ENCODE data around the gene ELF5. TPM values are rescaled to one million over a fixed set of nuclear protein-coding genes. Genes with fewer than 3 reads are reported as not detected.

ELF5 gene
- total RNA-seq, 1 donor from 2014 or later, result 2.1 TPM

DNA sequence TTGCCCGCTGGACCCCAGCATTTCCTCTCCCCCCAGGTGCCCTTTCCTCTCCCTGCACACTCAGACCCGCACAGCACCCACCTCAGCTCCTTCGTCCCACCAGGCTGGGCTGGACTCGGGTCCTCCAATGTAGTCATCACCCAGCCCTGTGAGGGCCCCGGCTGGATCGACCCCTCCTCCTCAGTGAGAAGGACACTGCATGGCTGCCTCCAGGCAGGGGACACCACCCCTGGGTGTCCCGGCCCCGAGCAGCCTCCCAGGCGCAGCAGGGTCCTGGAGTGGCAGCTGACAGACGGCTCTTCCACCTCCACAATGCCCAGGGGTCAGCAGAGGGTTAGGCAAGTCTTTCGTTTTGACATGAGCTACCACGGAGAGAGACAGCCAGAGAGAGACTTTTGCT, 11.1 kb upstream of the ELF5 start:
- no peak overlapping the region for H3K4me3 Mint-ChIP-seq (ENCODE audit: low read depth)
- H3K4me1 Mint-ChIP-seq (ENCODE audit: low read depth), result peaks cover 9% of the 10 kb centered on the region
- no peaks in the 10 kb centered on the region for H3K9me3 Mint-ChIP-seq (ENCODE audit: low read depth)
- no peak overlapping the region for H3K27ac Mint-ChIP-seq
- H3K36me3 Mint-ChIP-seq (ENCODE audit: insufficient read depth), result no peaks in the 10 kb centered on the region
- no peaks in the 10 kb centered on the region for H3K27me3 Mint-ChIP-seq
- TF ChIP-seq, protein P1, sequence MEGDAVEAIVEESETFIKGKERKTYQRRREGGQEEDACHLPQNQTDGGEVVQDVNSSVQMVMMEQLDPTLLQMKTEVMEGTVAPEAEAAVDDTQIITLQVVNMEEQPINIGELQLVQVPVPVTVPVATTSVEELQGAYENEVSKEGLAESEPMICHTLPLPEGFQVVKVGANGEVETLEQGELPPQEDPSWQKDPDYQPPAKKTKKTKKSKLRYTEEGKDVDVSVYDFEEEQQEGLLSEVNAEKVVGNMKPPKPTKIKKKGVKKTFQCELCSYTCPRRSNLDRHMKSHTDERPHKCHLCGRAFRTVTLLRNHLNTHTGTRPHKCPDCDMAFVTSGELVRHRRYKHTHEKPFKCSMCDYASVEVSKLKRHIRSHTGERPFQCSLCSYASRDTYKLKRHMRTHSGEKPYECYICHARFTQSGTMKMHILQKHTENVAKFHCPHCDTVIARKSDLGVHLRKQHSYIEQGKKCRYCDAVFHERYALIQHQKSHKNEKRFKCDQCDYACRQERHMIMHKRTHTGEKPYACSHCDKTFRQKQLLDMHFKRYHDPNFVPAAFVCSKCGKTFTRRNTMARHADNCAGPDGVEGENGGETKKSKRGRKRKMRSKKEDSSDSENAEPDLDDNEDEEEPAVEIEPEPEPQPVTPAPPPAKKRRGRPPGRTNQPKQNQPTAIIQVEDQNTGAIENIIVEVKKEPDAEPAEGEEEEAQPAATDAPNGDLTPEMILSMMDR (IDR thresholded peaks at IDR 0.05; ENCODE audit: unreplicated experiment), result no peak
- no peak for DNase-seq (ENCODE audit: low spot score, unreplicated experiment)

DNA sequence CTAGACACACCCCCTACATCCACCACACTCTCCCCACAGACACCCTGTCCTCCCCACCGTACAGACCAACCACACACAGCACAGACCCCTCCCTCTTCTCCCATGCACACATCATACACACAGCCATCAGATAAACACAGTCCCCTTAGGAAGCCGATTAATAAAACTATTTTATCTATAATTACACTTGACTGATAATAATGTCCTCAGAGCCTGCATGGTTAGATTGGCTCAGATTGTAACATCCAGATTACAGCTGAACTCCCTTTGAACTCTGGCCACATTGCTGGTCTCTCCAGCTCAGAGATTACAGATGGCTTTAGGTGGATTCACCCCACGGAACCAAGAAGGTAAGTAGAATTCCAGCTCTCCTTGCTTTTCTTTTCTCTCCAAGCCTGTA, 9.5 kb upstream of the ELF5 start:
- DNase-seq (ENCODE audit: low spot score, unreplicated experiment), result no peak
- Mint-ChIP-seq H3K9me3 (ENCODE audit: low read depth) (no peaks in the 10 kb centered on the region), H3K27me3 (no peaks in the 10 kb centered on the region), H3K4me1 (ENCODE audit: low read depth) (peaks cover 3% of the 10 kb centered on the region), H3K27ac (no peak overlapping the region), H3K4me3 (ENCODE audit: low read depth) (no peak overlapping the region), H3K36me3 (ENCODE audit: insufficient read depth) (no peaks in the 10 kb centered on the region)
- TF ChIP-seq, protein P1 (IDR thresholded peaks at IDR 0.05; ENCODE audit: unreplicated experiment), result no peak

DNA sequence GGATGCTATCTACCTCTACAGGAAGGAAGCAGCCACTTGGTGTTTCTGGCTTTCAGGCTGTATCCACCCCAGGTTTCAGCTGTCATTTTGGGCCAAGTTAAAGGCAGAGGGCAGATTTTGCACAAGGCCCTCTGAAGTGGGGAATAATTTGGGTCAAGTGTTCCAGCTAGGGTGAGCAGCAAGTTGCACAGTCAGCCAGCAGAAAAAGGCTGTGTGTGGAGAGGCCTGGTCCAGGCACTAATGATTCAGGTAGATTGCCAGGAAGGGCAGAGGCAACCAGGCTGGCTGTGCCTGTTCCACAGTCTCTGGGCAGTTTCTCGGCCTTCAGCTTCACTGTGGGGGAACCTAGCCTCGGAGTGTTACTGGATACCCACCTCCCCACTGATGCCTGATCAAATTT, 8.6 kb upstream of the ELF5 start:
- no peaks in the 10 kb centered on the region for H3K9me3 Mint-ChIP-seq (ENCODE audit: low read depth)
- H3K4me1 Mint-ChIP-seq (ENCODE audit: low read depth), result peaks cover 3% of the 10 kb centered on the region
- no peaks in the 10 kb centered on the region for H3K27me3 Mint-ChIP-seq
- TF ChIP-seq, protein P1 (IDR thresholded peaks at IDR 0.05; ENCODE audit: unreplicated experiment), result no peak
- no peak overlapping the region for H3K27ac Mint-ChIP-seq
- H3K4me3 Mint-ChIP-seq (ENCODE audit: low read depth), result no peak overlapping the region
- no peaks in the 10 kb centered on the region for H3K36me3 Mint-ChIP-seq (ENCODE audit: insufficient read depth)
- DNase-seq (ENCODE audit: low spot score, unreplicated experiment), result no peak

DNA sequence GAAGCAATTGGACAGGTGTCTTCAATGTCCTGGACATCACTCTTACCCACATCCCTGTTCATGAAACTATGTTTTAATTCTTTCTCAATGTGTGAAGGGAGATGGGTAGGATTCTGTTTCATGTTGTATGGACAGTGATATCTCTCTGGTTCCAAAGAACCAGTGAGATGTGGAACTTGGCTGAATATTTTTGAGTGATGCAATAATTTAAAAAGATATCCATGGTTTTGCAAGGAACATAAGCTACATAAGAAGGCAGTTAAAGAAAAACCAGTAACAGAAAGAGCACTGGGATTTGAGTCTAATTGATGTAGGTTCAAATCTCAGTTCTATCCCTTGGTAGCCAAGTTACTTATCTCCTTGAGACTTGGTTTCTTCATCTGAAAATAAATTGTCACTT, 7.7 kb upstream of the ELF5 start:
- DNase-seq (ENCODE audit: low spot score, unreplicated experiment), result no peak
- no peak overlapping the region for H3K4me3 Mint-ChIP-seq (ENCODE audit: low read depth)
- H3K9me3 Mint-ChIP-seq (ENCODE audit: low read depth), result no peaks in the 10 kb centered on the region
- peaks cover 3% of the 10 kb centered on the region for H3K4me1 Mint-ChIP-seq (ENCODE audit: low read depth)
- H3K36me3 Mint-ChIP-seq (ENCODE audit: insufficient read depth), result no peaks in the 10 kb centered on the region
- TF ChIP-seq, protein P1 (IDR thresholded peaks at IDR 0.05; ENCODE audit: unreplicated experiment), result no peak
- H3K27ac Mint-ChIP-seq, result no peak overlapping the region
- H3K27me3 Mint-ChIP-seq, result no peaks in the 10 kb centered on the region

DNA sequence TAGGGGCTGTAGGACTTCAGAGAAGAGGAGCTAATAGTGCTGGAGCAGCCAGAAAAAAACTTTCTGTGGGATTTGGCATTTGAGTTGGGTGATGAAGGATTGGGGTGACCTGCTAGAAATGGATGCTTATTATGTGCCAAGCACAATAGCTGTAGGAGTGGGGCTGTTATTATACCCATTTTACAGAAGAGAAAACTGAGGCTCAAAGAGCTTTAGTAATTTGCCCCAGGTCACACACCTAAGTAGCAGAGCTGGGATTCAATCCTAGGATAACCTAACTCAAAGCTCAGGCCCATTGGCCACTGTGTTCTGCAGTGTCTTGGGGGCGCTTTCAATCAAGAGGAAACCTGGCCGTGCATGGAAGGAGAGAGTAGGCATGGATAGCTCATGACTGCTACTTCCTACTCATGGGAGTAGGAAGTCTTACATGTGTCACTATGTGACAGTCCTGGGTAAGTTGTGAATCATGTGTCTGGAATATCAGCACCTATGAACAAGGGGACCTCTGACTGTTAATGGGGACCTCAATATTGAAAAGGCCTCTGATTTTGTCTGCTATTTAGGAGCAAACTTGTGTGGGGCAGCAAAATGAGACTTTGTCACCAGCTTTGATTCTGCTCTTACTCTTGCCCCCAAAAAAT, 6.1 kb upstream of the ELF5 start:
- H3K4me3 Mint-ChIP-seq (ENCODE audit: low read depth), result no peak overlapping the region
- DNase-seq (ENCODE audit: low spot score, unreplicated experiment), result no peak
- no peaks in the 10 kb centered on the region for H3K36me3 Mint-ChIP-seq (ENCODE audit: insufficient read depth)
- TF ChIP-seq, protein P1 (IDR thresholded peaks at IDR 0.05; ENCODE audit: unreplicated experiment), result no peak
- no peaks in the 10 kb centered on the region for H3K9me3 Mint-ChIP-seq (ENCODE audit: low read depth)
- no peak overlapping the region for H3K27ac Mint-ChIP-seq
- no peaks in the 10 kb centered on the region for H3K27me3 Mint-ChIP-seq
- H3K4me1 Mint-ChIP-seq (ENCODE audit: low read depth), result peaks cover 3% of the 10 kb centered on the region

Measured in progenitor cell of endocrine pancreas (in vitro differentiated cells).